ENCODE data around the gene DAB2IP.
A peak's percentile ranks its signal among the peaks of the same experiment; 100 is the strongest.

The DAB2IP gene

GRCh38 chr9:121736934-121737462 is 85.6 kb downstream of the DAB2IP start:
- Histone ChIP-seq H3K4me3 (ENCODE audit: insufficient read depth in 1 of 2, low read depth in 1 of 2, low read length in 2 of 2) (peak overlapping the region in 1 of 2 experiments; percentile 37), H2BK15ac (ENCODE audit: low read depth, poor library complexity, severe bottlenecking) (no peak overlapping the region), H2AFZ (ENCODE audit: low read depth, low read length) (no peak overlapping the region), H2BK120ac (ENCODE audit: low read depth, low read length) (peak overlapping the region; percentile 64), H2BK12ac (ENCODE audit: low read length in 2 of 2) (no peak overlapping the region), H3K9me3 (ENCODE audit: control insufficient read depth, low read length) (no peaks in the 10 kb centered on the region), H3K4ac (ENCODE audit: low read depth in 1 of 2, low read length in 2 of 2) (peak overlapping the region in 1 of 2 experiments; percentile 30), H3K27ac (ENCODE audit: low read length, poor library complexity, severe bottlenecking) (peak overlapping the region; percentile 5), H3K27me3 (ENCODE audit: control insufficient read depth in 1 of 2, insufficient read depth in 1 of 2, low read length in 2 of 2) (no peaks in the 10 kb centered on the region), H3K4me2 (ENCODE audit: low read length, poor library complexity, severe bottlenecking) (peak overlapping the region; percentile 69), H3K18ac (ENCODE audit: low read depth in 1 of 2, low read length in 2 of 2) (peak overlapping the region in 1 of 2 experiments; percentile 78), H3K79me1 (replicated peaks; ENCODE audit: low read length, poor library complexity, severe bottlenecking) (peaks cover 47% of the 10 kb centered on the region), H4K91ac (ENCODE audit: low read length) (no peak overlapping the region), H3K4me1 (ENCODE audit: control insufficient read depth, insufficient read depth, low read depth, low read length) (peaks cover 44% of the 10 kb centered on the region), H2AK5ac (ENCODE audit: low read length, severe bottlenecking) (peak overlapping the region; percentile 66), H4K8ac (ENCODE audit: low read length) (peak overlapping the region; percentile 52), H2BK5ac (ENCODE audit: low read depth, low read length, poor library complexity, severe bottlenecking) (peak overlapping the region; percentile 45), H3K14ac (ENCODE audit: low read length in 2 of 2) (no peak overlapping the region), H3K23ac (ENCODE audit: low read length in 2 of 2) (no peak overlapping the region), H3K36me3 (ENCODE audit: control insufficient read depth in 1 of 2, insufficient read depth in 2 of 2, low read depth in 1 of 2, low read length in 2 of 2) (peaks cover 0 to 7% of the 10 kb centered on the region in 2 experiments), H3K9ac (ENCODE audit: low read length) (peak overlapping the region; percentile 36)
- DNase-seq: no peak
- WGBS: 70% methylated on average over 13 of the region's 13 CpGs

- no peak overlapping the region for H3K4me3 ChIP-seq (ENCODE audit: insufficient read depth in 1 of 2, low read depth in 1 of 2, low read length in 2 of 2)
- H2AK5ac ChIP-seq (ENCODE audit: low read length, severe bottlenecking): peak overlapping the region; percentile 38
- no peak overlapping the region for H3K23ac ChIP-seq (ENCODE audit: low read length in 2 of 2)
- no peaks in the 10 kb centered on the region for H3K9me3 ChIP-seq (ENCODE audit: control insufficient read depth, low read length)
- WGBS: 95% methylated on average over 9 of the region's 9 CpGs
- no peak overlapping the region for H4K91ac ChIP-seq (ENCODE audit: low read length)
- peaks cover 42% of the 10 kb centered on the region for H3K4me1 ChIP-seq (ENCODE audit: control insufficient read depth, insufficient read depth, low read depth, low read length)
- H3K27me3 ChIP-seq (ENCODE audit: control insufficient read depth in 1 of 2, insufficient read depth in 1 of 2, low read length in 2 of 2): no peaks in the 10 kb centered on the region
- H3K4ac ChIP-seq (ENCODE audit: low read depth in 1 of 2, low read length in 2 of 2): no peak overlapping the region
- no peak overlapping the region for H3K27ac ChIP-seq (ENCODE audit: low read length, poor library complexity, severe bottlenecking)
- no peak overlapping the region for H2BK120ac ChIP-seq (ENCODE audit: low read depth, low read length)
- H3K18ac ChIP-seq (ENCODE audit: low read depth in 1 of 2, low read length in 2 of 2): no peak overlapping the region
- H4K8ac ChIP-seq (ENCODE audit: low read length): no peak overlapping the region
- H3K79me1 ChIP-seq (replicated peaks; ENCODE audit: low read length, poor library complexity, severe bottlenecking): peaks cover 44% of the 10 kb centered on the region
- H3K9ac ChIP-seq (ENCODE audit: low read length): no peak overlapping the region
- no peak for DNase-seq
- H2AFZ ChIP-seq (ENCODE audit: low read depth, low read length): no peak overlapping the region
- H2BK5ac ChIP-seq (ENCODE audit: low read depth, low read length, poor library complexity, severe bottlenecking): no peak overlapping the region
- peaks cover 0 to 7% of the 10 kb centered on the region in 2 experiments for H3K36me3 ChIP-seq (ENCODE audit: control insufficient read depth in 1 of 2, insufficient read depth in 2 of 2, low read depth in 1 of 2, low read length in 2 of 2)
- H3K4me2 ChIP-seq (ENCODE audit: low read length, poor library complexity, severe bottlenecking): no peak overlapping the region
- H3K14ac ChIP-seq (ENCODE audit: low read length in 2 of 2): no peak overlapping the region
- H2BK15ac ChIP-seq (ENCODE audit: low read depth, poor library complexity, severe bottlenecking): no peak overlapping the region
- H2BK12ac ChIP-seq (ENCODE audit: low read length in 2 of 2): no peak overlapping the region
These were observed 86.1 kb downstream of the DAB2IP start for GRCh38 chr9:121737481-121737931.

- Histone ChIP-seq H3K79me1 (replicated peaks; ENCODE audit: low read length, poor library complexity, severe bottlenecking) (peaks cover 40% of the 10 kb centered on the region), H3K4me3 (ENCODE audit: insufficient read depth in 1 of 2, low read depth in 1 of 2, low read length in 2 of 2) (no peak overlapping the region), H2BK120ac (ENCODE audit: low read depth, low read length) (no peak overlapping the region), H3K27ac (ENCODE audit: low read length, poor library complexity, severe bottlenecking) (no peak overlapping the region), H3K36me3 (ENCODE audit: control insufficient read depth in 1 of 2, insufficient read depth in 2 of 2, low read depth in 1 of 2, low read length in 2 of 2) (peaks cover 0 to 7% of the 10 kb centered on the region in 2 experiments), H3K27me3 (ENCODE audit: control insufficient read depth in 1 of 2, insufficient read depth in 1 of 2, low read length in 2 of 2) (no peaks in the 10 kb centered on the region), H2BK5ac (ENCODE audit: low read depth, low read length, poor library complexity, severe bottlenecking) (no peak overlapping the region), H2AK5ac (ENCODE audit: low read length, severe bottlenecking) (no peak overlapping the region), H3K9ac (ENCODE audit: low read length) (no peak overlapping the region), H3K4me1 (ENCODE audit: control insufficient read depth, insufficient read depth, low read depth, low read length) (peaks cover 45% of the 10 kb centered on the region), H2BK15ac (ENCODE audit: low read depth, poor library complexity, severe bottlenecking) (no peak overlapping the region), H3K18ac (ENCODE audit: low read depth in 1 of 2, low read length in 2 of 2) (no peak overlapping the region), H2BK12ac (ENCODE audit: low read length in 2 of 2) (no peak overlapping the region), H4K91ac (ENCODE audit: low read length) (no peak overlapping the region), H3K4me2 (ENCODE audit: low read length, poor library complexity, severe bottlenecking) (no peak overlapping the region), H2AFZ (ENCODE audit: low read depth, low read length) (no peak overlapping the region), H4K8ac (ENCODE audit: low read length) (no peak overlapping the region), H3K9me3 (ENCODE audit: control insufficient read depth, low read length) (no peaks in the 10 kb centered on the region), H3K23ac (ENCODE audit: low read length in 2 of 2) (no peak overlapping the region), H3K4ac (ENCODE audit: low read depth in 1 of 2, low read length in 2 of 2) (no peak overlapping the region), H3K14ac (ENCODE audit: low read length in 2 of 2) (no peak overlapping the region)
- WGBS: 89% methylated on average over 2 of the region's 2 CpGs
- DNase-seq: no peak
These were observed 87.0 kb downstream of the DAB2IP start for GRCh38 chr9:121738411-121738810.

- H2BK5ac ChIP-seq (ENCODE audit: low read depth, low read length, poor library complexity, severe bottlenecking): no peak overlapping the region
- H3K36me3 ChIP-seq (ENCODE audit: control insufficient read depth in 1 of 2, insufficient read depth in 2 of 2, low read depth in 1 of 2, low read length in 2 of 2): peaks cover 0 to 7% of the 10 kb centered on the region in 2 experiments
- H4K8ac ChIP-seq (ENCODE audit: low read length): no peak overlapping the region
- peaks cover 49% of the 10 kb centered on the region for H3K4me1 ChIP-seq (ENCODE audit: control insufficient read depth, insufficient read depth, low read depth, low read length)
- H2AK5ac ChIP-seq (ENCODE audit: low read length, severe bottlenecking): no peak overlapping the region
- no peaks in the 10 kb centered on the region for H3K27me3 ChIP-seq (ENCODE audit: control insufficient read depth in 1 of 2, insufficient read depth in 1 of 2, low read length in 2 of 2)
- no peak overlapping the region for H3K9ac ChIP-seq (ENCODE audit: low read length)
- H3K27ac ChIP-seq (ENCODE audit: low read length, poor library complexity, severe bottlenecking): no peak overlapping the region
- no peak overlapping the region for H3K4ac ChIP-seq (ENCODE audit: low read depth in 1 of 2, low read length in 2 of 2)
- H2BK15ac ChIP-seq (ENCODE audit: low read depth, poor library complexity, severe bottlenecking): no peak overlapping the region
- H2AFZ ChIP-seq (ENCODE audit: low read depth, low read length): no peak overlapping the region
- no peak overlapping the region for H3K23ac ChIP-seq (ENCODE audit: low read length in 2 of 2)
- no peak overlapping the region for H3K14ac ChIP-seq (ENCODE audit: low read length in 2 of 2)
- DNase-seq: no peak
- H3K79me1 ChIP-seq (replicated peaks; ENCODE audit: low read length, poor library complexity, severe bottlenecking): peaks cover 35% of the 10 kb centered on the region
- H3K9me3 ChIP-seq (ENCODE audit: control insufficient read depth, low read length): no peaks in the 10 kb centered on the region
- H3K4me3 ChIP-seq (ENCODE audit: insufficient read depth in 1 of 2, low read depth in 1 of 2, low read length in 2 of 2): no peak overlapping the region
- no peak overlapping the region for H3K4me2 ChIP-seq (ENCODE audit: low read length, poor library complexity, severe bottlenecking)
- H3K18ac ChIP-seq (ENCODE audit: low read depth in 1 of 2, low read length in 2 of 2): no peak overlapping the region
- H4K91ac ChIP-seq (ENCODE audit: low read length): no peak overlapping the region
- 82% methylated on average over 1 of the region's 1 CpG for WGBS
- no peak overlapping the region for H2BK120ac ChIP-seq (ENCODE audit: low read depth, low read length)
- no peak overlapping the region for H2BK12ac ChIP-seq (ENCODE audit: low read length in 2 of 2)
These were observed 87.5 kb downstream of the DAB2IP start for GRCh38 chr9:121738968-121739367.
